HG03521 (cell line): Measurements from ENCODE around the gene BCL2L11.
"Not testable (repeated sequence)": the region's sequence is repeated elsewhere in the genome, so short reads cannot be mapped to it uniquely, and the experiment has no call there.

ENCODE experiments used
- ATAC-seq: cut with Tn5 transposase; IDR thresholded peaks from one replicate; pipeline ENCODE4 v1.9.1; 2021; ENCODE audit warnings: mild to moderate bottlenecking, moderate library complexity; ENCODE audit not compliant: unreplicated experiment

The BCL2L11 gene

GRCh38 chr2:111120253-111121027 is at the start of gene BCL2L11:
BCL2L11 (plus strand) TSS chr2:111120914; CDS start chr2:111123746, 2,832 bp downstream.
- peak; percentile 52 for ATAC-seq

GRCh38 chr2:111071600-111072171 is 49.0 kb upstream of the BCL2L11 start:
- no peak for ATAC-seq

- ATAC-seq: no peak
Measured at GRCh38 chr2:111072220-111072871, 48.4 kb upstream of the BCL2L11 start.

GRCh38 chr2:111082659-111083058 is 38.1 kb upstream of the BCL2L11 start:
- not testable (repeated sequence) for ATAC-seq

GRCh38 chr2:111091811-111092211 is 28.9 kb upstream of the BCL2L11 start:
- no peak for ATAC-seq

- ATAC-seq: no peak
Measured at GRCh38 chr2:111094691-111095090, 26.0 kb upstream of the BCL2L11 start.

GRCh38 chr2:111095434-111095833 is 25.3 kb upstream of the BCL2L11 start:
- ATAC-seq: no peak

GRCh38 chr2:111099402-111099801 is 21.3 kb upstream of the BCL2L11 start:
- ATAC-seq: no peak

- ATAC-seq: peak; percentile 45
Measured at GRCh38 chr2:111100087-111100764, 20.5 kb upstream of the BCL2L11 start.

GRCh38 chr2:111100765-111101162 is 19.9 kb upstream of the BCL2L11 start:
- peak; percentile 78 for ATAC-seq

- ATAC-seq: no peak
Measured at GRCh38 chr2:111101592-111101991, 19.1 kb upstream of the BCL2L11 start.

GRCh38 chr2:111102216-111102615 is 18.5 kb upstream of the BCL2L11 start:
- no peak for ATAC-seq

GRCh38 chr2:111105926-111106325 is 14.8 kb upstream of the BCL2L11 start:
- no peak for ATAC-seq

GRCh38 chr2:111106706-111107105 is 14.0 kb upstream of the BCL2L11 start:
- ATAC-seq: no peak

GRCh38 chr2:111108745-111109271 is 11.9 kb upstream of the BCL2L11 start:
- no peak for ATAC-seq

- no peak for ATAC-seq
Measured at GRCh38 chr2:111111101-111111755, 9.5 kb upstream of the BCL2L11 start.

- no peak for ATAC-seq
Measured at GRCh38 chr2:111113838-111114237, 6.9 kb upstream of the BCL2L11 start.

GRCh38 chr2:111116011-111116746 is 4.5 kb upstream of the BCL2L11 start:
- no peak for ATAC-seq

- ATAC-seq: no peak
Measured at GRCh38 chr2:111116843-111117597, 3.7 kb upstream of the BCL2L11 start.
